ENCODE measurements around the gene ADORA1.

The ADORA1 gene

DNA sequence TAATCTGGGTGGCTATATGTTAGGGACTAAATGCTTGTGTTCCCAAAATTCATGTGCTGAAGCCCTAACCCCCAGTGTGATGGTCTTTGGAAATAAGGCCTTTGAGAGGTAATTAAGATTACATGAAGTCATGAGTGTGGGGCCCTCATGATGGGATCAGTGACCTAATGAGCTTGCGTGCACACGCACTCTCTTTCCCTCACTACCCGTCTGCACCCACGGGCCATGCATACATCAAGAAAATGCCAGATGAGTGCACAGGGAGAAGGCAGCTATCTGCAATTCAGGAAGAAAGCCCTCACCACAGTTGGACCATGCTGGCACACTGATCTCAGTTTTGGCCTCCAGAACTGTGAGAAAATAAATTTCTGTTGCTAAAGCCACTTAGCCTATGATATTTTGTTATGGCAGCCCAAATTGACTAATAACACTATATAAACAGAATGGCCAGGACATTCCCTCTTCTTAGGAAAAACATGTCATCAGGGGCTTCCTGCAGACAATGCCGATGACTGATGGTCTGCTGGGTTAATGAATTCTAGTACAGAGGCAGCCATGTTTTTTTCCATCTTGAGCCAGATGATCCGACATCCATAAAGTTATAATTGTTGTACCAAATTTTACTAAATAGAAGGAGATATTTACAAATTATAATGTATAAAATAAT, 23.6 kb upstream of the ADORA1 start:
- Histone ChIP-seq H3K36me3 (ENCODE audit: control insufficient read depth in 2 of 2, insufficient read depth in 1 of 2, low read length in 2 of 2) (no peaks in the 10 kb centered on the region), H3K9me3 (ENCODE audit: control insufficient read depth, insufficient read depth, low read depth, low read length) (no peaks in the 10 kb centered on the region), H3K4me3 (ENCODE audit: low read depth, low read length) (no peak overlapping the region), H3K4me1 (ENCODE audit: control insufficient read depth, insufficient read depth, low read length) (no peaks in the 10 kb centered on the region), H3K27ac (ENCODE audit: extremely low read depth, low read depth, low read length) (no peak overlapping the region)
- POLR2A ChIA-PET: no interaction called here
- TF ChIP-seq ZNF585B (tag by site-specific recombination; IDR thresholded peaks at IDR 0.05) (no peak), ZNF654 (tag by site-specific recombination; IDR thresholded peaks at IDR 0.05; ENCODE audit: low read depth) (no peak)
- CTCF ChIA-PET: interaction anchor here (0.5 to 2.9 kb wide), 7 partner anchors 14 to 165 kb away, joined by 3 to 21 read pairs (median 4); no protein-coding TSS in a partner anchor

DNA sequence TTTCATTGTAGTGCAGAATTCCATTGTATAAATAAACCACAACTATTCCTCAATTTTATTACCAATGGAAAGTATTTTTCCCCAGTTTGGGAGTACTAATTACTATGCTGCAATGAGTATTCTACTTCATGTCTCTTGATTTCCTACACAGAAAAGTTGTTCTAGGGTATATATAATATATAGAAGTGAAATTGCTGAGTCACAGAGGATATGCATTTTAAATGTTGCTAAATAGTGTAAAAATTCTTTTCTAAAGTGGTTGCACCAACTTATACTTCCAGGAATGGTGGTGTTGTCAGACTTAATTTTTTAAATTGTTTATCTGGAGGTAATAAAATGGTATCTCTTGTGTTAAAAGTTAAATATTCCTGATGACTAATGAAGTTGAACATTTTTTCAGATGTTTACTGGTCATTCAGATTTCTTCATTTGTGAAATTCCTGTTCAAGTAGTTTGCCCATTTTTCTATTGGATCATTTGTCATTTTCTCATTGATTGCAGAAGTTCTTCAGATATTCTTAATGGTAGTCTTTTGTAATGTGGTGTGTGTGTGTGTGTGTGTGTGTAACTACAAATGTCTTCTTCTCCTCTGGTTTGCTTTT, 22.6 kb upstream of the ADORA1 start:
- CTCF ChIA-PET: interaction anchor here (0.7 to 1.8 kb wide), 2 partner anchors 13 to 57 kb away, joined by 3 to 7 read pairs; no protein-coding TSS in a partner anchor
- Histone ChIP-seq H3K27ac (ENCODE audit: extremely low read depth, low read depth, low read length) (no peak overlapping the region), H3K36me3 (ENCODE audit: control insufficient read depth in 2 of 2, insufficient read depth in 1 of 2, low read length in 2 of 2) (no peaks in the 10 kb centered on the region), H3K4me3 (ENCODE audit: low read depth, low read length) (no peak overlapping the region), H3K9me3 (ENCODE audit: control insufficient read depth, insufficient read depth, low read depth, low read length) (no peaks in the 10 kb centered on the region), H3K4me1 (ENCODE audit: control insufficient read depth, insufficient read depth, low read length) (no peaks in the 10 kb centered on the region)
- POLR2A ChIA-PET: no interaction called here
- no peak for TF ChIP-seq ZNF677 (tag by site-specific recombination; IDR thresholded peaks at IDR 0.05)
- TF ChIP-seq, protein P1, sequence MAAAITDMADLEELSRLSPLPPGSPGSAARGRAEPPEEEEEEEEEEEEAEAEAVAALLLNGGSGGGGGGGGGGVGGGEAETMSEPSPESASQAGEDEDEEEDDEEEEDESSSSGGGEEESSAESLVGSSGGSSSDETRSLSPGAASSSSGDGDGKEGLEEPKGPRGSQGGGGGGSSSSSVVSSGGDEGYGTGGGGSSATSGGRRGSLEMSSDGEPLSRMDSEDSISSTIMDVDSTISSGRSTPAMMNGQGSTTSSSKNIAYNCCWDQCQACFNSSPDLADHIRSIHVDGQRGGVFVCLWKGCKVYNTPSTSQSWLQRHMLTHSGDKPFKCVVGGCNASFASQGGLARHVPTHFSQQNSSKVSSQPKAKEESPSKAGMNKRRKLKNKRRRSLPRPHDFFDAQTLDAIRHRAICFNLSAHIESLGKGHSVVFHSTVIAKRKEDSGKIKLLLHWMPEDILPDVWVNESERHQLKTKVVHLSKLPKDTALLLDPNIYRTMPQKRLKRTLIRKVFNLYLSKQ (tag by site-specific recombination; IDR thresholded peaks at IDR 0.05; ENCODE audit: borderline replicate concordance): no peak
- TF ChIP-seq, protein P2, sequence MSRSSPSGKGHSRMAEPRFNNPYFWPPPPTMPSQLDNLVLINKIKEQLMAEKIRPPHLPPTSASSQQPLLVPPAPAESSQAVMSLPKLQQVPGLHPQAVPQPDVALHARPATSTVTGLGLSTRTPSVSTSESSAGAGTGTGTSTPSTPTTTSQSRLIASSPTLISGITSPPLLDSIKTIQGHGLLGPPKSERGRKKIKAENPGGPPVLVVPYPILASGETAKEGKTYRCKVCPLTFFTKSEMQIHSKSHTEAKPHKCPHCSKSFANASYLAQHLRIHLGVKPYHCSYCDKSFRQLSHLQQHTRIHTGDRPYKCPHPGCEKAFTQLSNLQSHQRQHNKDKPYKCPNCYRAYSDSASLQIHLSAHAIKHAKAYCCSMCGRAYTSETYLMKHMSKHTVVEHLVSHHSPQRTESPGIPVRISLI (tag by site-specific recombination; IDR thresholded peaks at IDR 0.05): no peak
- TF ChIP-seq, protein P3, sequence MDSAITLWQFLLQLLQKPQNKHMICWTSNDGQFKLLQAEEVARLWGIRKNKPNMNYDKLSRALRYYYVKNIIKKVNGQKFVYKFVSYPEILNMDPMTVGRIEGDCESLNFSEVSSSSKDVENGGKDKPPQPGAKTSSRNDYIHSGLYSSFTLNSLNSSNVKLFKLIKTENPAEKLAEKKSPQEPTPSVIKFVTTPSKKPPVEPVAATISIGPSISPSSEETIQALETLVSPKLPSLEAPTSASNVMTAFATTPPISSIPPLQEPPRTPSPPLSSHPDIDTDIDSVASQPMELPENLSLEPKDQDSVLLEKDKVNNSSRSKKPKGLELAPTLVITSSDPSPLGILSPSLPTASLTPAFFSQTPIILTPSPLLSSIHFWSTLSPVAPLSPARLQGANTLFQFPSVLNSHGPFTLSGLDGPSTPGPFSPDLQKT (IDR thresholded peaks at IDR 0.05; ENCODE audit: borderline replicate concordance, low read depth, low read length): no peak
- no peak for TF ChIP-seq MZF1 (tag by site-specific recombination; IDR thresholded peaks at IDR 0.05; ENCODE audit: borderline replicate concordance)
- no peak for TF ChIP-seq ZNF133 (tag by site-specific recombination; IDR thresholded peaks at IDR 0.05)
- TF ChIP-seq ZBTB8A (tag by site-specific recombination; IDR thresholded peaks at IDR 0.05): no peak
- TF ChIP-seq ZNF585B (tag by site-specific recombination; IDR thresholded peaks at IDR 0.05): no peak
- TF ChIP-seq, protein P4, sequence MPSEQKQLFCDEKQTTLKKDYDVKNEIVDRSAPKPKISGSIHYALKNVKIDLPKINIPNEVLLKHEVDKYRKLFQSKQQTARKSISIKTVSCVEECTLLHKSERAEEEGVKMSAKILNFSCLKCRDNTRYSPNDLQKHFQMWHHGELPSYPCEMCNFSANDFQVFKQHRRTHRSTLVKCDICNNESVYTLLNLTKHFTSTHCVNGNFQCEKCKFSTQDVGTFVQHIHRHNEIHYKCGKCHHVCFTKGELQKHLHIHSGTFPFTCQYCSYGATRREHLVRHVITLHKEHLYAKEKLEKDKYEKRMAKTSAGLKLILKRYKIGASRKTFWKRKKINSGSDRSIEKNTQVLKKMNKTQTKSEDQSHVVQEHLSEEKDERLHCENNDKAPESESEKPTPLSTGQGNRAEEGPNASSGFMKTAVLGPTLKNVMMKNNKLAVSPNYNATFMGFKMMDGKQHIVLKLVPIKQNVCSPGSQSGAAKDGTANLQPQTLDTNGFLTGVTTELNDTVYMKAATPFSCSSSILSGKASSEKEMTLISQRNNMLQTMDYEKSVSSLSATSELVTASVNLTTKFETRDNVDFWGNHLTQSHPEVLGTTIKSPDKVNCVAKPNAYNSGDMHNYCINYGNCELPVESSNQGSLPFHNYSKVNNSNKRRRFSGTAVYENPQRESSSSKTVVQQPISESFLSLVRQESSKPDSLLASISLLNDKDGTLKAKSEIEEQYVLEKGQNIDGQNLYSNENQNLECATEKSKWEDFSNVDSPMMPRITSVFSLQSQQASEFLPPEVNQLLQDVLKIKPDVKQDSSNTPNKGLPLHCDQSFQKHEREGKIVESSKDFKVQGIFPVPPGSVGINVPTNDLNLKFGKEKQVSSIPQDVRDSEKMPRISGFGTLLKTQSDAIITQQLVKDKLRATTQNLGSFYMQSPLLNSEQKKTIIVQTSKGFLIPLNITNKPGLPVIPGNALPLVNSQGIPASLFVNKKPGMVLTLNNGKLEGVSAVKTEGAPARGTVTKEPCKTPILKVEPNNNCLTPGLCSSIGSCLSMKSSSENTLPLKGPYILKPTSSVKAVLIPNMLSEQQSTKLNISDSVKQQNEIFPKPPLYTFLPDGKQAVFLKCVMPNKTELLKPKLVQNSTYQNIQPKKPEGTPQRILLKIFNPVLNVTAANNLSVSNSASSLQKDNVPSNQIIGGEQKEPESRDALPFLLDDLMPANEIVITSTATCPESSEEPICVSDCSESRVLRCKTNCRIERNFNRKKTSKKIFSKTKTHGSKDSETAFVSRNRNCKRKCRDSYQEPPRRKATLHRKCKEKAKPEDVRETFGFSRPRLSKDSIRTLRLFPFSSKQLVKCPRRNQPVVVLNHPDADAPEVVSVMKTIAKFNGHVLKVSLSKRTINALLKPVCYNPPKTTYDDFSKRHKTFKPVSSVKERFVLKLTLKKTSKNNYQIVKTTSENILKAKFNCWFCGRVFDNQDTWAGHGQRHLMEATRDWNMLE (tag by site-specific recombination; conservative IDR thresholded peaks at IDR 0.05; ENCODE audit: low read depth): no peak
- TF ChIP-seq, protein P5, sequence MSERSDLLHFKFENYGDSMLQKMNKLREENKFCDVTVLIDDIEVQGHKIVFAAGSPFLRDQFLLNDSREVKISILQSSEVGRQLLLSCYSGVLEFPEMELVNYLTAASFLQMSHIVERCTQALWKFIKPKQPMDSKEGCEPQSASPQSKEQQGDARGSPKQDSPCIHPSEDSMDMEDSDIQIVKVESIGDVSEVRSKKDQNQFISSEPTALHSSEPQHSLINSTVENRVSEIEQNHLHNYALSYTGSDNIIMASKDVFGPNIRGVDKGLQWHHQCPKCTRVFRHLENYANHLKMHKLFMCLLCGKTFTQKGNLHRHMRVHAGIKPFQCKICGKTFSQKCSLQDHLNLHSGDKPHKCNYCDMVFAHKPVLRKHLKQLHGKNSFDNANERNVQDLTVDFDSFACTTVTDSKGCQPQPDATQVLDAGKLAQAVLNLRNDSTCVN (tag by site-specific recombination; optimal IDR thresholded peaks at IDR 0.05): no peak
- TF ChIP-seq GLI2 (tag by site-specific recombination; IDR thresholded peaks at IDR 0.05; ENCODE audit: borderline replicate concordance, low read depth): no peak
- TF ChIP-seq, protein P6, sequence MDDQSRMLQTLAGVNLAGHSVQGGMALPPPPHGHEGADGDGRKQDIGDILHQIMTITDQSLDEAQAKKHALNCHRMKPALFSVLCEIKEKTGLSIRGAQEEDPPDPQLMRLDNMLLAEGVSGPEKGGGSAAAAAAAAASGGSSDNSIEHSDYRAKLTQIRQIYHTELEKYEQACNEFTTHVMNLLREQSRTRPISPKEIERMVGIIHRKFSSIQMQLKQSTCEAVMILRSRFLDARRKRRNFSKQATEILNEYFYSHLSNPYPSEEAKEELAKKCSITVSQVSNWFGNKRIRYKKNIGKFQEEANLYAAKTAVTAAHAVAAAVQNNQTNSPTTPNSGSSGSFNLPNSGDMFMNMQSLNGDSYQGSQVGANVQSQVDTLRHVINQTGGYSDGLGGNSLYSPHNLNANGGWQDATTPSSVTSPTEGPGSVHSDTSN (CRISPR knock-in tag; IDR thresholded peaks at IDR 0.05): no peak
- TF ChIP-seq ZNF239 (tag by site-specific recombination; IDR thresholded peaks at IDR 0.05): no peak
- no peak for TF ChIP-seq ZNF658 (tag by site-specific recombination; IDR thresholded peaks at IDR 0.05)
- TF ChIP-seq HOXC10 (CRISPR knock-in tag; IDR thresholded peaks at IDR 0.05): no peak
- no peak for TF ChIP-seq ZNF558 (tag by site-specific recombination; IDR thresholded peaks at IDR 0.05)
- TF ChIP-seq, protein P7, sequence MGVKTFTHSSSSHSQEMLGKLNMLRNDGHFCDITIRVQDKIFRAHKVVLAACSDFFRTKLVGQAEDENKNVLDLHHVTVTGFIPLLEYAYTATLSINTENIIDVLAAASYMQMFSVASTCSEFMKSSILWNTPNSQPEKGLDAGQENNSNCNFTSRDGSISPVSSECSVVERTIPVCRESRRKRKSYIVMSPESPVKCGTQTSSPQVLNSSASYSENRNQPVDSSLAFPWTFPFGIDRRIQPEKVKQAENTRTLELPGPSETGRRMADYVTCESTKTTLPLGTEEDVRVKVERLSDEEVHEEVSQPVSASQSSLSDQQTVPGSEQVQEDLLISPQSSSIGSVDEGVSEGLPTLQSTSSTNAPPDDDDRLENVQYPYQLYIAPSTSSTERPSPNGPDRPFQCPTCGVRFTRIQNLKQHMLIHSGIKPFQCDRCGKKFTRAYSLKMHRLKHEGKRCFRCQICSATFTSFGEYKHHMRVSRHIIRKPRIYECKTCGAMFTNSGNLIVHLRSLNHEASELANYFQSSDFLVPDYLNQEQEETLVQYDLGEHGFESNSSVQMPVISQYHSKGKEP (tag by site-specific recombination; IDR thresholded peaks at IDR 0.05): no peak
- no peak for TF ChIP-seq KLF1 (tag by site-specific recombination; IDR thresholded peaks at IDR 0.05)
- TF ChIP-seq ZNF548 (tag by site-specific recombination; IDR thresholded peaks at IDR 0.05): no peak

Data from HEK293 (cell line).